H1 (cell line): ENCODE results near the gene CRISPLD2. TPM values are rescaled to one million over a fixed set of nuclear protein-coding genes. Genes with fewer than 3 reads are reported as not detected.

Experiments used
- CTCF ChIA-PET: fragments of 300-600 bp; sonication (Branson Sonifier 250); formaldehyde crosslinking; loops from one replicate; lab custom pipeline; 2021; ENCODE audit not compliant: partially characterized antibody; lab: Charles Lee
- POLR2A ChIA-PET: fragments of 300-600 bp; sonication (Branson Sonifier 250); formaldehyde crosslinking; loops from one replicate; lab custom pipeline; 2021; ENCODE audit warnings: inconsistent platforms; ENCODE audit not compliant: partially characterized antibody; lab: Charles Lee
- DNase-seq, 2 experiments: peaks; one replicate each; pipeline versions ENCODE4 v3.0.0 to v3.0.0-alpha.2; 2010 to 2022; ENCODE audit warnings: low spot score in 2 of 2, low read depth in 1 of 2, mixed read lengths in 1 of 2
- FAIRE-seq: peaks from 2 replicates; lab custom pipeline; 2011; peaks lifted over from hg19 to GRCh38; lab: Jason Lieb, UNC
- H2AFZ ChIP-seq: 2 replicates; pipeline ENCODE4 v1.8.1; 2012; ENCODE audit warnings: low read length, inconsistent platforms
- H2AK5ac ChIP-seq: 2 replicates; pipeline ENCODE4 v1.6.1; 2013; ENCODE audit warnings: low read depth, low read length
- H2BK120ac ChIP-seq: replicated peaks from 2 replicates; pipeline ENCODE3; 2013; ENCODE audit warnings: low read depth, low read length, inconsistent platforms
- H2BK12ac ChIP-seq: 2 replicates; pipeline ENCODE4 v1.6.1; 2013; ENCODE audit warnings: low read depth, low read length
- H2BK15ac ChIP-seq: 2 replicates; pipeline ENCODE4 v1.6.1; 2013; ENCODE audit warnings: low read length
- H2BK20ac ChIP-seq: 2 replicates; pipeline ENCODE4 v1.6.1; 2013; ENCODE audit warnings: low read length
- H2BK5ac ChIP-seq: 2 replicates; pipeline ENCODE4 v1.6.1; 2013; ENCODE audit warnings: low read depth, low read length
- H3K14ac ChIP-seq: 2 replicates; pipeline ENCODE4 v1.6.1; 2013; ENCODE audit warnings: inconsistent platforms; ENCODE audit not compliant: insufficient read length
- H3K18ac ChIP-seq: 2 replicates; pipeline ENCODE4 v1.6.1; 2013; ENCODE audit warnings: low read length; ENCODE audit errors: extremely low read depth
- H3K23ac ChIP-seq: 2 replicates; pipeline ENCODE4 v1.6.1; 2013; ENCODE audit warnings: inconsistent platforms; ENCODE audit not compliant: insufficient read length
- H3K23me2 ChIP-seq: 2 replicates; pipeline ENCODE4 v1.6.1; 2013; ENCODE audit warnings: low read depth, low read length
- H3K27ac ChIP-seq: 2 replicates; pipeline ENCODE4 v1.6.1; 2011; ENCODE audit warnings: low read depth, low read length, inconsistent platforms
- H3K27me3 ChIP-seq, 4 experiments: replicated peaks in 1 of 4; 1 replicate in 1 of 4; 2 replicates in 3 of 4; pipeline versions ENCODE4 v1.6.1 to v1.8.1; 2011 to 2013; ENCODE audit warnings: low read length in 3 of 4, mild to moderate bottlenecking in 3 of 4, inconsistent platforms in 2 of 4, mixed read lengths in 2 of 4, moderate library complexity in 1 of 4; ENCODE audit not compliant: control insufficient read depth in 3 of 4, insufficient read depth in 3 of 4; ENCODE audit errors: extremely low read depth in 1 of 4
- H3K36me3 ChIP-seq, 4 experiments: 2 replicates each; pipeline versions ENCODE4 v1.6.1 to v1.8.1; 2011 to 2013; ENCODE audit warnings: mild to moderate bottlenecking in 4 of 4, low read length in 3 of 4, moderate library complexity in 2 of 4, control low read depth in 1 of 4, inconsistent platforms in 1 of 4; ENCODE audit not compliant: insufficient read depth in 4 of 4, control insufficient read depth in 2 of 4
- H3K4ac ChIP-seq: replicated peaks from 2 replicates; pipeline ENCODE3; 2013; ENCODE audit warnings: low read length, low read depth, mixed read lengths, inconsistent platforms; ENCODE audit not compliant: insufficient read length
- H3K4me1 ChIP-seq, 4 experiments: replicated peaks in 1 of 4; 1 replicate in 1 of 4; 2 replicates in 3 of 4; pipeline versions ENCODE4 v1.6.1 to v1.8.1; 2011 to 2013; ENCODE audit warnings: low read length in 3 of 4, inconsistent platforms in 2 of 4, mixed read lengths in 1 of 4; ENCODE audit not compliant: insufficient read depth in 4 of 4, control insufficient read depth in 3 of 4
- H3K4me2 ChIP-seq, 2 experiments: 2 replicates each; pipeline versions ENCODE4 v1.6.1 to v1.8.1; 2011 to 2013; ENCODE audit warnings: low read depth in 2 of 2, low read length in 2 of 2, control low read depth in 1 of 2, inconsistent platforms in 1 of 2, mild to moderate bottlenecking in 1 of 2; ENCODE audit not compliant: insufficient read depth in 1 of 2
- H3K4me3 ChIP-seq, 4 experiments: fragments of 200-600, 300-600 bp in 1 of 4; sonication (generic), shearing (Covaris generic), sonication (Bioruptor Twin) in 1 of 4; 2 replicates each; pipeline versions ENCODE4 v1.5.1 to v1.8.1; 2011 to 2016; ENCODE audit warnings: low read length in 4 of 4, low read depth in 3 of 4, control low read depth in 2 of 4, inconsistent platforms in 2 of 4, mild to moderate bottlenecking in 2 of 4, mixed read lengths in 1 of 4, moderate library complexity in 1 of 4; ENCODE audit not compliant: insufficient read depth in 2 of 4; ENCODE audit errors: extremely low read depth in 1 of 4
- H3K56ac ChIP-seq: replicated peaks from 2 replicates; pipeline ENCODE3; 2013; ENCODE audit warnings: low read depth, mild to moderate bottlenecking, mixed read lengths, low read length, inconsistent platforms; ENCODE audit not compliant: insufficient read length
- H3K79me1 ChIP-seq: 2 replicates; pipeline ENCODE4 v1.6.1; 2013; ENCODE audit warnings: low read depth, low read length, control low read depth
- H3K79me2 ChIP-seq, 2 experiments: 2 replicates each; pipeline versions ENCODE4 v1.6.1 to v1.8.1; 2012 to 2013; ENCODE audit warnings: low read length in 2 of 2, mild to moderate bottlenecking in 2 of 2, inconsistent platforms in 1 of 2; ENCODE audit not compliant: insufficient read depth in 2 of 2, control insufficient read depth in 1 of 2
- H3K9ac ChIP-seq, 4 experiments: replicated peaks in 1 of 4; 1 replicate in 1 of 4; 2 replicates in 3 of 4; pipeline versions ENCODE4 v1.6.1 to v1.8.1; 2011 to 2013; ENCODE audit warnings: low read depth in 3 of 4, low read length in 3 of 4, control low read depth in 2 of 4, mild to moderate bottlenecking in 2 of 4, moderate library complexity in 2 of 4, inconsistent platforms in 1 of 4; ENCODE audit errors: extremely low read depth in 1 of 4
- H3K9me3 ChIP-seq, 2 experiments: 2 replicates each; pipeline versions ENCODE4 v1.6.1 to v1.8.1; 2012 to 2013; ENCODE audit warnings: mild to moderate bottlenecking in 2 of 2, moderate library complexity in 2 of 2, control low read depth in 1 of 2, inconsistent platforms in 1 of 2, low read depth in 1 of 2, low read length in 1 of 2, mixed read lengths in 1 of 2; ENCODE audit not compliant: insufficient read depth in 2 of 2
- H4K20me1 ChIP-seq, 2 experiments: replicated peaks in 1 of 2; 2 replicates each; pipeline versions ENCODE3 to v1.8.1; 2011 to 2013; ENCODE audit warnings: inconsistent platforms in 2 of 2, low read length in 2 of 2, mild to moderate bottlenecking in 1 of 2; ENCODE audit not compliant: insufficient read depth in 2 of 2, control insufficient read depth in 1 of 2
- H4K5ac ChIP-seq: 2 replicates; pipeline ENCODE4 v1.6.1; 2013; ENCODE audit warnings: low read length, low read depth, mixed read lengths, inconsistent platforms; ENCODE audit not compliant: insufficient read length
- H4K8ac ChIP-seq: 2 replicates; pipeline ENCODE4 v1.8.0; 2013; ENCODE audit warnings: mild to moderate bottlenecking, moderate library complexity, low read length, inconsistent platforms; ENCODE audit not compliant: insufficient read depth; ENCODE audit errors: extremely low read depth
- H4K91ac ChIP-seq: replicated peaks from 2 replicates; pipeline ENCODE3; 2013; ENCODE audit warnings: low read length, mixed read lengths, inconsistent platforms; ENCODE audit not compliant: insufficient read length
- BACH1 ChIP-seq: IDR thresholded peaks from 2 replicates; pipeline ENCODE4 v1.6.1; 2012; ENCODE audit warnings: low read length, improper control_type of control experiment
- NANOG ChIP-seq: IDR thresholded peaks from 2 replicates; pipeline ENCODE4 v1.6.1; 2011; ENCODE audit warnings: low read length, low read depth, mild to moderate bottlenecking, inconsistent platforms; ENCODE audit not compliant: insufficient read depth, poor library complexity, severe bottlenecking
- POLR2A ChIP-seq, 2 experiments: IDR thresholded peaks; 1 replicate in 1 of 2; 2 replicates in 1 of 2; pipeline ENCODE4 v1.6.1; 2011; ENCODE audit warnings: low read depth in 2 of 2, low read length in 2 of 2, mild to moderate bottlenecking in 2 of 2; ENCODE audit errors: control extremely low read depth in 1 of 2
- SIN3A ChIP-seq, 2 experiments: IDR thresholded peaks in 1 of 2; conservative IDR thresholded peaks in 1 of 2; 2 replicates each; pipeline ENCODE4 v1.6.1; 2011 to 2012; ENCODE audit warnings: low read length in 2 of 2, improper control_type of control experiment in 1 of 2, low read depth in 1 of 2, mild to moderate bottlenecking in 1 of 2
- SP4 ChIP-seq: IDR thresholded peaks from 2 replicates; pipeline ENCODE4 v1.6.1; 2012; ENCODE audit warnings: low read length, inconsistent platforms
- WGBS, 2 experiments: shearing (Covaris generic) in 1 of 2; methylation state at CpG; one replicate each; pipeline versions ENCODE4 v1.1.6 to v1.1.7; 2013 to 2015; ENCODE audit warnings: low lambda C conversion rate in 2 of 2, mixed read lengths in 2 of 2, inconsistent platforms in 1 of 2, low coverage in 1 of 2, missing lambda C conversion rate in 1 of 2; ENCODE audit not compliant: insufficient replicate concordance in 2 of 2, insufficient coverage in 1 of 2, insufficient read length in 1 of 2; ENCODE audit errors: extremely low coverage in 1 of 2, missing lambda C conversion rate in 1 of 2; 5-methylcytosine and 5-hydroxymethylcytosine counted together
- polyA plus RNA-seq, 7 experiments: library from polyadenylated mRNA; depleted of rRNA in 3 of 7; stranded (reverse) in 5 of 7; unstranded in 2 of 7; fragments of >200 nt in 5 of 7; fragments of 200-250 nt in 2 of 7; gene quantifications; 1 replicate in 5 of 7; 2 replicates in 1 of 7; 4 replicates in 1 of 7; pipeline versions ENCODE4 v1.2.1 to v1.2.3, GENCODE V29; 2011 to 2013; ENCODE audit warnings: missing spikeins in 2 of 7, mixed read lengths in 2 of 7
- total RNA-seq: library from RNA; stranded (reverse); fragmentation: NEBNext Ultra II Directional; extraction: Animal tissue kit (Norgen Biotek cat#: 25700); gene quantifications from 2 replicates; pipeline ENCODE4 v1.2.1, GENCODE V29; 2021

Gene CRISPLD2
- total and polyA plus RNA-seq, 2 of the 8 experiments (the other 6 are each of a cell fraction or from before 2014, with no cell fraction given): 2.7 to 5.1 TPM

DNA sequence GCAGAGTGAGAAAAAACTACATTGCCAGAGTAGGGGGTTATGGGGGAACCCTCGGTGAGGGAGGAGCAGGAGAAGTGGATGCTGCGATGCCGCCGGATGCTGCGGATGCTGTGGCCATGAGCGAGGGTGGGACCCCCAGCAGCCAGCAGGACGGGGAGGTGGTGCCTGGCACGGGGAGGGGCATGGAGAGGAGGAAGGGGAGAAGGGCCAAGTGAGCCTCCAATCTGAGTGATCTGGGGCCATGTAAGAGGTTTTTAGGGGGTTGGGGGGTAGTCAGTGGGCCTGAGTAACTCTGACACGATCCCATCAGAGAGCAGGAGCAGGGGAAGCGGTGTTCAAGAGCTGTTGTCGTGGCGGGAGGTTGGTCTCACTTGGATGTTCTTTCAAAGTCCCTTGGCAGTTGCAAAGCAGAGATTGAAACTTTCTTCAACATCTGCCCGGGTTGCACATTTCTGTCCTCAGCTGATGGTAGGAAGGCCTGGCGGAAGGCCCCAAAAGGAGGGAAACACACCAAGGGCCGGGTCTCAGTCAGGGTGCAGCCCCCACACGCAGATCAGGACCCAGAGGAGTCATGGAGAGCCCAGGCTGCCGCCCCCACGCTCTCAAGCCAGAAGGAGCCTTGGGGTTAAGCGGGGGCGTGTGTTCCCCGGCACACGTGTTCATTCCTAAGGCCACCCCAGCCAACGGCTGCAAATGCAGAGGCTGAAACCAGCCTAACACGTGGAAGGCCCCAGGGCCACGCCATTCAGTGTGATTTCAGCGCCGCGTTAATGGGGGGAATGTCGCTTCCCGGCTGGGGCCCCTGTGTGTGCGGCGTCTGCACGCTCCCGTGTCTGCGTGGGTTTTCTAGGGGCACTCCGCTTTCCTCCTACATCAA is 109.9 kb downstream of the CRISPLD2 start:
- Histone ChIP-seq H4K8ac (peak overlapping the region; percentile 72), H3K4me2 (no peak overlapping the region), H4K91ac (no peak overlapping the region), H3K23me2 (peaks cover 7% of the 10 kb centered on the region; the same call in 1 of the 2 replicates), H3K27ac (no peak overlapping the region), H3K4me1 (peaks cover 0 to under 1% (median 0%) of the 10 kb centered on the region in 4 experiments; a peak in 1 of 7 replicates), H3K23ac (no peak overlapping the region), H3K79me2 (no peaks in the 10 kb centered on the region), H3K79me1 (no peaks in the 10 kb centered on the region), H2BK20ac (no peak overlapping the region), H2BK120ac (no peak overlapping the region), H2AK5ac (no peak overlapping the region), H2BK15ac (no peak overlapping the region), H4K20me1 (peaks cover 0 to 2% of the 10 kb centered on the region in 2 experiments), H3K4me3 (no peak overlapping the region), H4K5ac (no peak overlapping the region), H2BK5ac (no peak overlapping the region), H3K4ac (no peak overlapping the region), H2BK12ac (no peak overlapping the region), H3K18ac (no peak overlapping the region), H2AFZ (no peak overlapping the region), H3K27me3 (no peaks in the 10 kb centered on the region), H3K9me3 (0 out of 4 replicates have a peak, but pooled peaks cover 0 to 3% of the 10 kb centered on the region in 2 experiments), H3K36me3 (no peaks in the 10 kb centered on the region), H3K9ac (no peak overlapping the region), H3K56ac (no peak overlapping the region), H3K14ac (no peak overlapping the region)
- ChIA-PET CTCF (interaction anchor here (1.0 to 6.3 kb wide), 6 partner anchors 15 to 191 kb away, joined by 3 to 170 read pairs (median 4); no protein-coding TSS in a partner anchor), POLR2A (interaction anchor here (0.7 kb wide), 1 partner anchor 12 kb away, joined by 3 read pairs; no protein-coding TSS in a partner anchor)
- 89% methylated on average over 35 of the region's 36 CpGs; no CpG with 5 or more reads in 1 of the 2 experiments for WGBS, 2 experiments
- DNase-seq (no peak), FAIRE-seq (no peak)
- TF ChIP-seq BACH1 (no peak), SP4 (no peak), NANOG (no peak), POLR2A (IDR thresholded peaks at IDR 0.05; ENCODE audit: control extremely low read depth in 1 of 2, low read depth in 2 of 2, low read length in 2 of 2) (no peak), SIN3A (conservative IDR thresholded peaks at IDR 0.05 in 1 of 2, IDR thresholded peaks at IDR 0.05 in 1 of 2; ENCODE audit: low read depth in 1 of 2, low read length in 2 of 2) (no peak)
